Loucy (cell line): ENCODE data around the gene NBR1.

Experiments
- CTCF ChIP-seq: fragments of 200-600 bp; sonication (generic); conservative IDR thresholded peaks from 2 replicates; pipeline ENCODE4 v1.5.1; 2014; ENCODE audit warnings: mild to moderate bottlenecking, antibody characterized with exemption, low read length
- EZH2phosphoT487 ChIP-seq: fragments of 200-600 bp; IDR thresholded peaks from 2 replicates; pipeline ENCODE4 v1.6.1; 2018; ENCODE audit warnings: antibody characterized with exemption, mild to moderate bottlenecking, moderate library complexity, borderline replicate concordance

DNA sequence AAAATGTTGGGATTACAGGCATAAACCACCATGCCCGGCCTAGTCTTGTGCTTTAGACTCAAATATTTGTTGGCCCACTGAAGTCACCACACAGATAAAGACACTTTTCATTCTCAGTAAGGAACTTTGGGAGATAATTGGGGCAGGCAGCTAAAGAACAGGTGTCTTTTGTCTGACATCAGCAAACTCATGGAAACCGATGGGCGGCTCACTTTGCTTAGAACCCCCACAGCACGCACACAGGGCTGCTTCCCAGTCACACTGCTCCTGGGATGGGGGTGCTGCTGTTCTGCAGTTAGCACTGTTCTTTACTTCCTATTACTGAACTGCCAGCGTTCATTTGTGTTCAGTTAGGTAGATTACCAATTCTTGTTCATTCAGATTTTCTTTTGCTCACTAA is 27.8 kb upstream of the NBR1 start:
- TF ChIP-seq CTCF = no peak
- no peak for TF ChIP-seq EZH2phosphoT487
